ENCODE data around the gene DNMT3B. TPM values are rescaled to one million over a fixed set of nuclear protein-coding genes. Genes with fewer than 3 reads are reported as not detected.
"Not testable (repeated sequence)": the region's sequence is repeated elsewhere in the genome, so short reads cannot be mapped to it uniquely, and the experiment has no call there.

DNMT3B gene
- total RNA-seq, 5 donors from 2014 or later (not counting 1 experiment from before 2014, with no cell fraction given), result 0.56 to 1.7 (median 0.95) TPM

- POLR2A ChIA-PET, result interaction anchor here in 1 of 2 donors (0.5 kb wide), 1 partner anchor 25 kb away, joined by 3 read pairs; no protein-coding TSS in a partner anchor
- H3K9me3 ChIP-seq, result no peaks in the 10 kb centered on the region
- CTCF ChIA-PET, result interaction anchor here (0.6 to 3.1 kb wide), 5 partner anchors 16 to 583 kb away, joined by 3 to 11 read pairs (median 3); partner anchors contain the start of gene COMMD7 (in 1 of the 2)
- H3K4me3 Mint-ChIP-seq, result peak overlapping the region; percentile 79 to 85 (median 84)
- H3K27ac ChIP-seq (ENCODE audit: low read length), result no peak overlapping the region
- no peaks in the 10 kb centered on the region for H3K27me3 Mint-ChIP-seq
- H3K4me1 ChIP-seq (ENCODE audit: control insufficient read depth in 1 of 2, extremely low read depth in 1 of 2, insufficient read depth in 2 of 2, low read length in 2 of 2), result peaks cover 0 to 20% of the 10 kb centered on the region in 2 experiments
- peak overlapping the region; percentile 56 to 61 for H3K4me3 ChIP-seq (ENCODE audit: control insufficient read depth in 1 of 2, extremely low read depth in 1 of 2, low read length in 1 of 2)
- no peaks in the 10 kb centered on the region for H3K9me3 Mint-ChIP-seq
- H3K36me3 Mint-ChIP-seq, result no peaks in the 10 kb centered on the region
- DNase-seq (peak in 4 of 35 experiments; percentile 20 to 41 (median 26)), ATAC-seq (replicated peaks in 1 of 4) (peak; percentile 35 to 54 (median 51))
- H3K27ac Mint-ChIP-seq, result peak overlapping the region in 1 of 2 donors; percentile 44
- peaks cover 0 to 10% of the 10 kb centered on the region in 2 experiments for H3K27me3 ChIP-seq (replicated peaks in 1 of 2; ENCODE audit: control insufficient read depth in 2 of 2, extremely low read depth in 1 of 2, insufficient read depth in 2 of 2, low read length in 1 of 2)
- H3K4me1 Mint-ChIP-seq, result peaks cover 10 to 13% (median 12%) of the 10 kb centered on the region in 3 donors
- under 1% methylated on average over 28 of the region's 30 CpGs for WGBS (ENCODE audit: insufficient coverage)
- no peaks in the 10 kb centered on the region for H3K36me3 ChIP-seq (ENCODE audit: control insufficient read depth in 2 of 2, extremely low read depth in 1 of 2, insufficient read depth in 1 of 2, low read length in 1 of 2)
Measured at GRCh38 chr20:32762754-32763201, 593 bp downstream of the DNMT3B start.

GRCh38 chr20:32763202-32764004 lies 1.2 kb downstream of the DNMT3B start:
- ATAC-seq (replicated peaks in 1 of 4) (peak in 2 of 4 experiments; percentile 25 to 56), DNase-seq (peak in 4 of 35 experiments; percentile 6 to 31 (median 12))
- Histone ChIP-seq H3K9me3 (no peaks in the 10 kb centered on the region), H3K36me3 (ENCODE audit: control insufficient read depth in 2 of 2, extremely low read depth in 1 of 2, insufficient read depth in 1 of 2, low read length in 1 of 2) (no peaks in the 10 kb centered on the region), H3K4me3 (ENCODE audit: control insufficient read depth in 1 of 2, extremely low read depth in 1 of 2, low read length in 1 of 2) (peak overlapping the region; percentile 56 to 61), H3K4me1 (ENCODE audit: control insufficient read depth in 1 of 2, extremely low read depth in 1 of 2, insufficient read depth in 2 of 2, low read length in 2 of 2) (peaks cover 0 to 20% of the 10 kb centered on the region in 2 experiments), H3K27ac (ENCODE audit: low read length) (no peak overlapping the region), H3K27me3 (replicated peaks in 1 of 2; ENCODE audit: control insufficient read depth in 2 of 2, extremely low read depth in 1 of 2, insufficient read depth in 2 of 2, low read length in 1 of 2) (peaks cover 0 to 10% of the 10 kb centered on the region in 2 experiments)
- Mint-ChIP-seq H3K9me3 (no peaks in the 10 kb centered on the region), H3K27ac (no peak overlapping the region), H3K36me3 (no peaks in the 10 kb centered on the region), H3K4me3 (peak overlapping the region; percentile 79 to 85 (median 84)), H3K27me3 (no peaks in the 10 kb centered on the region), H3K4me1 (peaks cover 10 to 13% (median 12%) of the 10 kb centered on the region in 3 donors)
- POLR2A ChIA-PET, result interaction anchor here (0.5 kb wide), 2 partner anchors 26 kb away, joined by 3 to 4 read pairs; no protein-coding TSS in a partner anchor
- 37% methylated on average over 20 of the region's 40 CpGs for WGBS (ENCODE audit: insufficient coverage)
- CTCF ChIA-PET, result interaction anchor here (0.6 to 3.1 kb wide), 7 partner anchors 15 to 583 kb away, joined by 3 to 11 read pairs (median 3); partner anchors contain the start of gene COMMD7 (in 1 of the 2)

- no peaks in the 10 kb centered on the region for H3K9me3 Mint-ChIP-seq
- H3K27ac Mint-ChIP-seq, result no peak overlapping the region
- Histone ChIP-seq H3K4me3 (ENCODE audit: control insufficient read depth in 1 of 2, extremely low read depth in 1 of 2, low read length in 1 of 2) (no peak overlapping the region), H3K27me3 (replicated peaks in 1 of 2; ENCODE audit: control insufficient read depth in 2 of 2, extremely low read depth in 1 of 2, insufficient read depth in 2 of 2, low read length in 1 of 2) (peaks cover 0 to 10% of the 10 kb centered on the region in 2 experiments), H3K27ac (ENCODE audit: low read length) (no peak overlapping the region), H3K9me3 (no peaks in the 10 kb centered on the region), H3K36me3 (ENCODE audit: control insufficient read depth in 2 of 2, extremely low read depth in 1 of 2, insufficient read depth in 1 of 2, low read length in 1 of 2) (no peaks in the 10 kb centered on the region), H3K4me1 (ENCODE audit: control insufficient read depth in 1 of 2, extremely low read depth in 1 of 2, insufficient read depth in 2 of 2, low read length in 2 of 2) (peaks cover 0 to 20% of the 10 kb centered on the region in 2 experiments)
- 66% methylated on average over 3 of the region's 17 CpGs for WGBS (ENCODE audit: insufficient coverage)
- peaks cover 10 to 13% (median 12%) of the 10 kb centered on the region in 3 donors for H3K4me1 Mint-ChIP-seq
- no peaks in the 10 kb centered on the region for H3K36me3 Mint-ChIP-seq
- CTCF ChIA-PET, result interaction anchor here (0.6 to 3.1 kb wide), 4 partner anchors 14 to 1122 kb away, joined by 3 to 11 read pairs (median 4); no protein-coding TSS in a partner anchor
- H3K4me3 Mint-ChIP-seq, result peak overlapping the region; percentile 39 to 85 (median 62)
- ATAC-seq (replicated peaks in 1 of 4) (no peak), DNase-seq (no peak)
- H3K27me3 Mint-ChIP-seq, result no peaks in the 10 kb centered on the region
- POLR2A ChIA-PET, result interaction anchor here in 1 of 2 donors (0.5 kb wide), 1 partner anchor 26 kb away, joined by 4 read pairs; no protein-coding TSS in a partner anchor
Measured at GRCh38 chr20:32764005-32764960, 2.1 kb downstream of the DNMT3B start.

GRCh38 chr20:32765230-32765875 lies 3.2 kb downstream of the DNMT3B start:
- H3K27ac ChIP-seq (ENCODE audit: low read length); POLR2A ChIA-PET; H3K36me3 Mint-ChIP-seq; H3K9me3 Mint-ChIP-seq; H3K27me3 Mint-ChIP-seq; H3K27ac Mint-ChIP-seq; H3K4me3 Mint-ChIP-seq; H3K36me3 ChIP-seq (ENCODE audit: control insufficient read depth in 2 of 2, extremely low read depth in 1 of 2, insufficient read depth in 1 of 2, low read length in 1 of 2); DNase-seq; ATAC-seq (replicated peaks in 1 of 4); H3K4me3 ChIP-seq (ENCODE audit: control insufficient read depth in 1 of 2, extremely low read depth in 1 of 2, low read length in 1 of 2); H3K9me3 ChIP-seq: not testable (repeated sequence)
- peaks cover 10 to 13% (median 12%) of the 10 kb centered on the region in 3 donors for H3K4me1 Mint-ChIP-seq
- H3K27me3 ChIP-seq (replicated peaks in 1 of 2; ENCODE audit: control insufficient read depth in 2 of 2, extremely low read depth in 1 of 2, insufficient read depth in 2 of 2, low read length in 1 of 2), result peaks cover 0 to 10% of the 10 kb centered on the region in 2 experiments
- H3K4me1 ChIP-seq (ENCODE audit: control insufficient read depth in 1 of 2, extremely low read depth in 1 of 2, insufficient read depth in 2 of 2, low read length in 2 of 2), result peaks cover 0 to 20% of the 10 kb centered on the region in 2 experiments
- WGBS (ENCODE audit: insufficient coverage), result 71% methylated on average over 5 of the region's 17 CpGs
- CTCF ChIA-PET, result interaction anchor here (0.6 to 1.0 kb wide), 4 partner anchors 24 to 1151 kb away, joined by 3 to 4 read pairs (median 4); no protein-coding TSS in a partner anchor

GRCh38 chr20:32767418-32768198 lies 5.4 kb downstream of the DNMT3B start:
- Mint-ChIP-seq H3K36me3 (no peaks in the 10 kb centered on the region), H3K9me3 (no peaks in the 10 kb centered on the region), H3K4me1 (peaks cover 22 to 24% (median 23%) of the 10 kb centered on the region in 3 donors), H3K27ac (no peak overlapping the region), H3K4me3 (no peak overlapping the region), H3K27me3 (no peaks in the 10 kb centered on the region)
- ChIA-PET CTCF (interaction anchor here in 1 of 2 donors (1.4 kb wide), 1 partner anchor 11 kb away, joined by 4 read pairs; no protein-coding TSS in a partner anchor), POLR2A (no interaction called here)
- Histone ChIP-seq H3K27me3 (replicated peaks in 1 of 2; ENCODE audit: control insufficient read depth in 2 of 2, extremely low read depth in 1 of 2, insufficient read depth in 2 of 2, low read length in 1 of 2) (peaks cover 0 to 5% of the 10 kb centered on the region in 2 experiments), H3K9me3 (no peaks in the 10 kb centered on the region), H3K27ac (ENCODE audit: low read length) (no peak overlapping the region), H3K4me3 (ENCODE audit: control insufficient read depth in 1 of 2, extremely low read depth in 1 of 2, low read length in 1 of 2) (no peak overlapping the region), H3K4me1 (ENCODE audit: control insufficient read depth in 1 of 2, extremely low read depth in 1 of 2, insufficient read depth in 2 of 2, low read length in 2 of 2) (peaks cover 13 to 21% of the 10 kb centered on the region in 2 experiments), H3K36me3 (ENCODE audit: control insufficient read depth in 2 of 2, extremely low read depth in 1 of 2, insufficient read depth in 1 of 2, low read length in 1 of 2) (no peaks in the 10 kb centered on the region)
- ATAC-seq (replicated peaks in 1 of 4) (no peak), DNase-seq (no peak)
- WGBS (ENCODE audit: insufficient coverage), result 88% methylated on average over 7 of the region's 9 CpGs

Measured in T-cell (primary cell).